Stimulated activated CD8-positive, alpha-beta memory T cell treated with anti-CD3 and anti-CD28 coated beads, Interleukin-15, amount 100 ng/mL, for 4 hours (primary cell): ENCODE results near the gene FITM2.

Source experiments
- DNase-seq, 2 donors: peaks; one replicate each; pipeline ENCODE4 v3.0.0-alpha.2; 2020; ENCODE audit warnings: low read depth in 2 of 2

FITM2 gene

GRCh38 chr20:44280387-44280786, 30.6 kb downstream of the FITM2 start:
- DNase-seq = no peak

- no peak for DNase-seq
Measured at GRCh38 chr20:44279228-44279627, 31.8 kb downstream of the FITM2 start.

GRCh38 chr20:44274303-44275017, 36.5 kb downstream of the FITM2 start:
- DNase-seq = no peak

- no peak for DNase-seq
Measured at GRCh38 chr20:44273231-44274215, 37.5 kb downstream of the FITM2 start.

- no peak for DNase-seq
Measured at GRCh38 chr20:44271915-44272663, 38.9 kb downstream of the FITM2 start.

- no peak for DNase-seq
Measured at GRCh38 chr20:44268802-44269201, 42.2 kb downstream of the FITM2 start.

GRCh38 chr20:44264287-44264686, 46.7 kb downstream of the FITM2 start:
- DNase-seq = no peak

GRCh38 chr20:44258226-44258890, 52.6 kb downstream of the FITM2 start:
- no peak for DNase-seq

- DNase-seq = no peak
Measured at GRCh38 chr20:44256961-44257360, 54.0 kb downstream of the FITM2 start.

GRCh38 chr20:44255942-44256341, 55.1 kb downstream of the FITM2 start:
- DNase-seq = no peak

- DNase-seq = no peak
Measured at GRCh38 chr20:44254073-44254472, 56.9 kb downstream of the FITM2 start.

GRCh38 chr20:44253528-44253927, 57.5 kb downstream of the FITM2 start:
- no peak for DNase-seq
